ENCODE data around the gene EFNA5.

Gene EFNA5

GRCh38 chr5:107543868-107544267 lies 126.9 kb downstream of the EFNA5 start:
- DNase-seq = no peak

- DNase-seq = peak in 1 of 2 experiments; percentile 69
Observed at GRCh38 chr5:107542831-107543231, 127.9 kb downstream of the EFNA5 start.

DNA sequence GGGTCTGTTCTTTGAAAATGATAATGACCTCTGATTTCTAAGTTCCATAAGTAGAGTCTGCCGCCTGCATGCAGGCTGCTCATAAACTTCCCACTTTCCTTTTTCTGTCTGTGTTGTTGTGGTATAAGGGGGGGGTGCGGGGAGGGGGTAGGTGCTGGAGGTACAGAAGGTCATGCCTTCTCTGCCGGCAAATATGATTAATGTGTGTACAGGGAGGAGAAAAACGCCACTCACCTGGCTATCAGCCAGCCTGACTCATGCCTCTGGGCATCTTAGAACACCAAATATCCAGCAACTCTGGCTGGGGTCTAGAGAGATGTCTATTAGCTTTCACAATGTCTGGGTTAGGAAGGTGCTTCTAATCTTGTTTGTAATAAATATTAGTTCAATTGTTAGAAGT lies 128.3 kb downstream of the EFNA5 start:
- DNase-seq = peak; percentile 86 to 90

GRCh38 chr5:107541400-107541799 lies 129.3 kb downstream of the EFNA5 start:
- DNase-seq = no peak

- DNase-seq = peak in 1 of 2 experiments; percentile 28
Observed at GRCh38 chr5:107539726-107540330, 130.9 kb downstream of the EFNA5 start.

DNA sequence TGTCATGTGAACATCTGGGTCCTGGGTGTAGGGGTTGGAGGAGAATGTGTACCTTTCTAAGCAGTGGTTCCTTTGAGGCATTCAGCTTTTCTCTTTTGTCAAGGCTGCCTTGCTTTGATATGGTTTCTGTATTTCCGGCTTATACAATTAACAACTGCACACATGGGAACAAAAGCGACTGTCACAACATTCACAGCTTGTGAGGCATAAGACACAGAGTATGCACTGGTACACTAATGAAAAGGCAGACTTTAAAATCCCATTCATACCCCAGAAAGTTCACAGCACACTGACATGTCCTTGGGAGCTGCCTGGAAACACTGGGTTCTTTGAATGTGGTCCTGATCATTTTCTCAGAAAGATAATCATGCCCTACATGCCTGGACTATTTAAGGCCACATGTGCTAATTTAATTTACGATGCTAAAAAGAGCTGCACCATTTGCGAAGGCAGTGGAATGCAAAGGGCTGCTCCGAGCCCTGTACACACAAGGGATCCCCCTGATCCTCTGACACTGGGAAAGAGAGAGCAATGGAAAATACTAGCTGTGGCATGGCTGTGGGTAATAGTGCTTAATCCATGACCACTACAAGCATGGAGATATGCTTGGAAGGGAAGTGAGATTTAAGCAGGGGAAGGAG lies 131.8 kb downstream of the EFNA5 start:
- DNase-seq = no peak

GRCh38 chr5:107538331-107538730 lies 132.4 kb downstream of the EFNA5 start:
- DNase-seq = no peak

- DNase-seq = no peak
Observed at GRCh38 chr5:107535849-107536248, 134.9 kb downstream of the EFNA5 start.

- DNase-seq = no peak
Observed at GRCh38 chr5:107533910-107534876, 136.5 kb downstream of the EFNA5 start.

DNA sequence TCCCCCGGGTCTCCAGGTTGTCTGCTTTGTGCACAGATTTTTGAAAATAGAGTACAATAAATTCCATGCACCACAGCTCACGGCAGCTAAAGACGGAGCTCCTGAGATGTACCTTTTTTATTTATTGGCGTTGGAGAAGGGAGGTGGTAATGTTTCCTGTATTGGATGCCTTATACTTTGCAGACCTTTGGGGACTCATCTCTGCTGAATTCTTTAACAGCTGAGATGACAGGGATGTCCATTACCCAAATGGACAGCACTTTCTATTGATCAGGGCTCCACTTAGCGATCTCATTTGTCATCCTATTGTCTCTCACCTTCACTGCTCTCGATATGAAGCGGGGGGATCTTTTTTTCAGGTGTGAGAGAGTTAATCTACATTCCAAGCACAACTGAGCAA lies 137.8 kb downstream of the EFNA5 start:
- DNase-seq = no peak

- DNase-seq = no peak
Observed at GRCh38 chr5:107532169-107532878, 138.4 kb downstream of the EFNA5 start.

DNA sequence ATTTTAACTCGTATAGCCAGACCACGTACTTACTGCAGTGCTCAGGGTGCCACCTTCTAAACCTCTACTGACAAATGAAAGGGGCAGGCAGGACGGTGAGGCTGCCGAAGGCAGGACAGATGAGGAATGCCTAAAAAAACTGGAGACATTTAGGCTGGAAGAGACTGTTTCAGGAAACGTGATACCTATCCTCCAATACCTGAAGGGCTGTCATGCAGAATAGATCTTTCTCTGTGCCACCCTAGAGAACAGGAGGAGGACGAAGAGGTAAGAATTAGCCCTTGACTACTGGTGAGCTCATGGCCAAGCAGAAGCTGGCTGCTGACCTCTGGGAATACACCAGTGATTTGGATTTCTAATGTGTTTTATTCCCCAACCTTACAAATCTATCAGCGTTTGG lies 139.4 kb downstream of the EFNA5 start:
- DNase-seq = no peak

DNA sequence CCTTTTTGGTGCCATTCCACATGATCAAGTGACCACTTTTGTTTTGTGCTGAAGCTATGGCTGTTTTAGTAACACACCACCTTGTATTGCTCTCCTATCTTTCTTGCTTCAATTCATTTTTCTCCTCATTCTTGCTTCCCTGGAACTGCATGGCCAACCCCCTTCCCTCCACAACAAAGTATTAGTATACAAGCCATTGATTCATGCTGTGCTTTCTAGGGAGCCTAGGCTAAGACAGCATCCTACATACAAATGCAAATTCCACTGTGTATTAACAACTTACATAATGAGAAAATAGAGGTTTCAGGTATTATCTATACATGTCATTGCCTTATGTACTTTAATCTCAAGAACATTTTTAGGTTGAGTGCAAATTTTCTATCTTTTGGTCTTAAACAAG lies 141.1 kb downstream of the EFNA5 start:
- no peak for DNase-seq

DNA sequence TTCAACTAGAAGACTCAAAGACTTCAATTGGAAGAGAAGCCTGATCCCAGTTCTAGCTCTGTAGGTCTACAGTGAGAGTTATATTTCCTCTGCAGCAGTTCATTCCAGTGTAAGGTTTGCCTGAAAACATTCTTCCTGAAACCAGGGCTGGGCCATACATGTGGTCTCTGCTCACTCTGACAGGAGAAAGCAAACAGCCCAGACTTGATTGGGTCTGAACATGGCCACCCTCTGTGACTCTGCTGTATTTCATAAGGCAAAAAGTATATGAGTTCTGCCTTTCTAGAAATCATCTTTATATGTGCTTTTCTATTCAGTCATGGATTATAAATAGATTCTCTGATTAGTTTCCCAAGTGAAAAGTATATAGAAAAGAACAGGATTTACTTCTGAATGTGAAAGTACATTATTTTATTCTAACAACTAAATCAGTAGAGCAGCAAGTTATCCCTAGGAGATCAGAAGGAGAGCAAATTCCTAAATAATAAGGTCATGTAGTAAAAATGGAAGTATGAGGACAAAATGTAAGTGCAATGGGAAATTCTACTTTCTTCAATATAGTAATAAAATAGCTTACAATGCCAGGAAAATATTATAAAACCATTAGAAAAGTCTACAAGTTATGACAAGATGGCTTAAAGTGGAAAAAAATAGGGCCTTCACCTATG lies 144.3 kb downstream of the EFNA5 start:
- DNase-seq = no peak

GRCh38 chr5:107524111-107524510 lies 146.6 kb downstream of the EFNA5 start:
- DNase-seq = no peak

- DNase-seq = peak in 1 of 2 experiments; percentile 26
Observed at GRCh38 chr5:107523029-107523680, 147.6 kb downstream of the EFNA5 start.

GRCh38 chr5:107522456-107522855 lies 148.3 kb downstream of the EFNA5 start:
- peak in 1 of 2 experiments; percentile 35 for DNase-seq

DNA sequence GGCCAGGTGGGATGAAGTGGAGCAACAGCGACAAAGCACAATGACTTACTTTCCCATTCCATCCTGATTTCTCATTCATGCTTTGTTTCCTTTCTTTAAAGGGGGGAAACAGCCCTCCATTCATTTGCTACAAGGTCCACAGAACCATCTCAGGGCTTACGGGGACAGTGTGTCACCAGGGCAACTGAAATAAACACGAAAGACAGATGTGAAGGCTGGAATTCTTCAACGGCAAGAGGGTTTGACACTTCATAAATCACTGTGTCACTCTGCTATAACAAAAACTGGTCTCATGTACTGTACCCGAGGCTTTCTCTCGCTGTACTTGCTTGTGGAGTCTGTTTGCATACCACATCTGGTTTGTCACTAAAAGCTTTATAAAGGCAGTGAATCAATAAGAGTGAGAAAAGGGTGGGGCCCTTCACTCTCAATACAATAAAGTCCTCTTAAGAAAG lies 150.8 kb downstream of the EFNA5 start:
- DNase-seq = no peak

DNA sequence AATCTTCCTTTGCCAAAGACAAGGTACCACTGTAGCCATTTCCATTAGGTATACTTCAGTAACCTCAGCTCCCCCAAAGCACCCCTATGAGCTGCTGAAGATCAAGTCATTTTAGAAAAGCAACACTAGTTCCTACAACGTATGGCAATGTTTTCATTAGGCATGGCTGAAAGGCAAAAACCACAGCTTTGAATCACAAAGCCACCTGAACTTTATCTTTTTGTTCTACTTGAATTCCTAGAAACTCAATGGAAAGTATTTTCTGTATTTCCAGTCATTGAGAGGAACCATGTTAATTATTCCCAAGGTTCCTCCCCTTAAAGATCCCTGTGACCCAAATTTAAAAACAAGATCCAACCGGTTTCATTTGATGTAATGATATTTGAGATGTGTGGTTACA lies 152.1 kb downstream of the EFNA5 start:
- no peak for DNase-seq

DNA sequence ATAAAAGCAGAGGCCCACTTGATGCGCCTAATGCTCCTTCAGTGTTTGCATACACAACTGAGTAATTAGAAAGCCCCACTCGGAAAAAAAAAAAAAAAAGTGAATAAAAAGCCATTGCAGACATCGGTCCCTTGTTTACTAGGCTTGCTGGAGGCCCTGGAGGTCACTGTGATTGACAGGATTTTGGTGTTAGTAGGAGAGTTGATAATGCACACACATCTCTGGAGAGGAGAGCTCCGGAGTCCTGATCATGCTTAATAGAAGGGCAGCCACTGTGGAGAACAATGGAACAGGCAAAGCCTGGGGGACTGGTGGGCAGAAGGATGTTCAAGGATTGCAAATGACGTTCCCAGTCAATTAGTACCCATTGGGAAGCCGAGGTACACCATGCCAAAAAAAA lies 152.5 kb downstream of the EFNA5 start:
- no peak for DNase-seq

- no peak for DNase-seq
Observed at GRCh38 chr5:107517185-107518033, 153.3 kb downstream of the EFNA5 start.
